Dedifferentiated amniotic fluid mesenchymal stem cell (primary cell): ENCODE measurements around the gene APOL4.
A peak's percentile ranks its signal among the peaks of the same experiment; 100 is the strongest.
"Not testable (repeated sequence)": the region's sequence is repeated elsewhere in the genome, so short reads cannot be mapped to it uniquely, and the experiment has no call there.

ENCODE experiments used
- DNase-seq: peaks from one replicate; pipeline ENCODE4 v3.0.0-alpha.2; 2016; ENCODE audit errors: extremely low spot score

The APOL4 gene

GRCh38 chr22:36208162-36208765 lies 6.7 kb upstream of the APOL4 start:
- DNase-seq: no peak

- DNase-seq: no peak
These were observed 4.6 kb upstream of the APOL4 start for GRCh38 chr22:36206255-36206654.

GRCh38 chr22:36205573-36205972 lies 4.0 kb upstream of the APOL4 start:
- not testable (repeated sequence) for DNase-seq

- no peak for DNase-seq
These were observed 3.0 kb upstream of the APOL4 start for GRCh38 chr22:36204632-36205015.

- no peak for DNase-seq
These were observed 2.5 kb upstream of the APOL4 start for GRCh38 chr22:36204001-36204631.

GRCh38 chr22:36203441-36203840 lies 1.8 kb upstream of the APOL4 start:
- not testable (repeated sequence) for DNase-seq

- not testable (repeated sequence) for DNase-seq
These were observed 1.3 kb upstream of the APOL4 start for GRCh38 chr22:36202906-36203305.

GRCh38 chr22:36201025-36201424 lies 584 bp downstream of the APOL4 start:
- DNase-seq: not testable (repeated sequence)

GRCh38 chr22:36199001-36199551 lies 2.5 kb downstream of the APOL4 start:
- DNase-seq: no peak

DNA sequence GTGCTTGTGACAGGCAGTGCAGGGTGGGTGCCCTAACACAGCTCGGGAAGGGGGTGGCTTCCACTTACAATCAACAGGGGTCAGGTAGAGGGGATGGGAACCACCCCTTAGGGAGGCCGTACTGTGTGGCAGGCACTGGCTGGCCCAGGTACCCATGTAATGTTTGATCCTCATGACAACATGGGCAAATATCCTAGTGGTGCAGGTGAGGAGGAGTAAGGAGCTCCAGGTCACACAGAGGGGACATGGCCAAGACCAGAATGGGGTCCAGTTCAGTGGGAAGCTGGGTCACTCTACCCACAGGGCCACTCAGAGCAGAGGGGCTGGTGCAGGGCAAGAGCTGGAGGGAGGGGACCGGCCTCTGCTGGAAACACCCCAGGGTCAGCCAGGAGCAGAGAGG lies 3.1 kb downstream of the APOL4 start:
- no peak for DNase-seq

DNA sequence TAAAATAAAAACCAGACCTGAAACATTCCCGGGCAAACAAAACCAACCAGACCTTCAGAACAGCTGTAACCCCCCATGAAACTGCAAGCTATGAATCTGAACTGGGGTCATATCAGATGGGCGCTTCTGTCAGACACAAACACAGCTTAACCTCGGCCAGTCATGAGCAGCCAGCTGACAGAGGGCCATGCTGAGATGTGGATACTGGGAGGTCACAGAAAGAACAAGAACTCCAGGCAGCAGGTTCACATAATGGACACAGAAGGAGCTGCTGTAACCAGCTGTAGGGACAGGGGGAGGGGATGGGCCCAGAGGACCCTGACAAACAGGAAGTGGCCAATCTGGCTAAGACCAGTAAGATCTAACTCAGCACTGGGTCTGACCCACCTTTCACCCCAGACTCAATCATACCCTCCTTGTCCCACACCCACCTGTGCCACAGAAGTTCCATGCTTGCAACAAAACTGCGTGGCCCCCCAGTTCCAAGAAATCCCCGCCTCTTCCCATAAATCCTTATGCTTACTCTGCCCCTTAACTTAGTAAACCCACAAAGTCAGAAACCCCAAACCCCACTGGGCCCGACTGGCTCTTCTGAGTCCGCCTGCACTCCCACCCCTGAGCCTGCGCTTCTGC lies 4.0 kb downstream of the APOL4 start:
- no peak for DNase-seq

GRCh38 chr22:36197065-36197440 lies 4.6 kb downstream of the APOL4 start:
- peak; percentile 39 for DNase-seq

DNA sequence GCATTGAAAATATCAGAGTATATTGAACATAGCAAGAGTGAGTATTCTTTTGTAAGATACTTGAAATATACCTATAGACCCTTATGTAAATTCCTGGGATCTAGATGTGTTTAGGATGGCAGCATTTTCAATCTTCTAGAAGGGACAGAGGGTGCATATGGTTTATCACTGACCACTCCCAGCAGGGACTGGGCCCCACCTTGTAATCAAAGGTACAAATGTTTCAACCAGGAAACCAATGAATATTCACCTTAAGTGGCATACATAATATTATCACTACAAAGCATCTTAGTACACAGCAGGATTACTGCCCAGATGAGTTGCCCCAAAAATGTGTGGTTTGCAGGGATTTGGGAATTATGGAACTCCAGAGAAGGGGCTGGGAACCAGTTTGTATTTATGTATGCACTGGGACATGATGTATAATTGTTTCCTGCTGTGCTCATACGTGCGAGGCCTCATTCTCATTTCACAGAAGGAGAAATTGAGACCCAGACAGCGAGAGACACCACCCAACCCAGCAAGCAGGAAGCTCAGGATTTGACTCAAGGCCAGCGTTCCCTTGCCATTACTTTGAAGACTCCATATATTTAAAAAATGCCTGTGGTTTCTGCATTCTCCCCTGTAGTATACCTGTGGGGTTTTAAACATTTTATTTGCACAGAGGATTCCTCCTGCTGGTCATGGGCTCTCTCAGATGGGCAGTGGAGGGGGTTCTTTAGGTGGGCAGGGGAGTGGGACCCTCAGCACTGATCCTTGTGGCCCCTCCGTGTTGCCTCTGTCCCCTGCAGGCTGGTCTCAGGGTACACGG lies 5.2 kb downstream of the APOL4 start:
- DNase-seq: no peak

DNA sequence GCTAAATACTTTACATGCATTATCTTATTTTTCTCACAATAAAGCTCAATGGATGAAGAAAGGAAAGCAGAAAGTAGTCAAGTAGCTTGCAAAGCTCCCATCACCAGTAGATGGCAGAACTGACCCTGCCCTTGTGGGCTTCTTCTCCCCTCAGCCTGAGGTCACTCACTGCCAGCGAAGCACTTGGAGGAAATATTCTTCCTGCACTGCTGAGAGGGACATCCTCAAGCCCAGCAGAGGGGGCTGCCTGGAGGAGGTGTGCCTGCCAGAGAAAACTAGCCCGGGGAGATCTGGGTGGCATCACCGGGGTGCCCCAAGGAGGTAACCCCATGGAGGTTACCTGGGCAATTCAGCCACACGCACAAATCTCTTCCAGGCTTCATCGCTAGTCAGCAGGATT lies 6.6 kb downstream of the APOL4 start:
- DNase-seq: peak; percentile 65

GRCh38 chr22:36194385-36194784 lies 7.2 kb downstream of the APOL4 start:
- no peak for DNase-seq

DNA sequence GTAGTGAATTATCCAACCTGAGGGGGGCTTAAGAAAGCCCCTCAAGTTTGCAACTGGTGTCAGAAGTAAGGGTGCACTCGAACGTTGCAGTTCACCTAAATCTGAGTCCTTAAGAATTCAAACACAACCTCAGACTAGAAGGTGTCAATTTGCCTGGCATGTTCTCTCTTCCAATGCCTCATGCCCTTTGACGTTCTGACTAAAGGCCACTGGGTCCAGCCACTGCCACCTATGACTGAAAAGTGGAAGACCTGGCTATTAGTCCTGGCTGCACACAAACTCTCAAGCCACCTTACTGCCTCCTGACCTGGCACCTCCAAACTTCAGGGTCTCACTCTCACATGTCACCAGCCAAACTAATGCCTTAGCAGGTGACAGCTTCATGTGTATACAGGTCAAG lies 8.0 kb downstream of the APOL4 start:
- DNase-seq: no peak

DNA sequence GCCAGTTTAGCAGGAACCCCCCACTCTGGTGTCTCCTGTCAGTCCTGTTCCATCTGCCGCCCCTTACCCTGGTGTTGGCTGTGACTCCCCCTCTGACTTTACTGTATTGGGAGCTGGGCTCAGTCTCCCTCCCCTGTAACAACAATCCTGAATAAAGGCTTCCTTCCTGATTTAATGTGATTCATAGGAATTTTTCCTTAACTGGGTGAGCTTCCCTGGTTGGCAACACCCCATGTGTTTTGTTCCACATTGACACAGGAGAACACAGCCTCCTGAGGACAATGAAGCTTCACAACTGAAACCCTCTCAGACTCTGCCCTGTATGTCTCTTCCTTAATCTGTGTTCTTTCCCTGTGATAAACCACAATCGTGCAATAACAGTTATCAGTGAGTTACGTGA lies 8.4 kb downstream of the APOL4 start:
- no peak for DNase-seq

DNA sequence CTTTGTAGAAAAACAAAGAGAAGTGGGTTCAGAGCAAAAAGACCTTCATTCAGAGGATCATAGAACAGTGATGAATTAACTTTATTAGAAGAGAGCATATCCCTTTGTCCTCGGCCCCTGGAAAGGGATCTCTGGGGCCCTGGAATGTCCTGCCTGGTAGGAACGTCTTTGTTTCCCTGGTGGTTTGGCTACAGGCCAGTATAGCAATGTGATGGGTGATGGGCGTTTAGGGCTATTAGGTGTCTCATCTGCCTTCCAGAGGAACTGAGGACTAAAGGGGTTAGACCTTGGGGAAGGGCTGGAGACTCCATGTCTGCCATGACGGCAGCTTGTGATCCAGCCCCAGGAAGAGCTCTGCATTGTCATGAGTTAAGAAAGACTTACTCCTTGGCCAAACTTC lies 9.1 kb downstream of the APOL4 start:
- DNase-seq: no peak

DNA sequence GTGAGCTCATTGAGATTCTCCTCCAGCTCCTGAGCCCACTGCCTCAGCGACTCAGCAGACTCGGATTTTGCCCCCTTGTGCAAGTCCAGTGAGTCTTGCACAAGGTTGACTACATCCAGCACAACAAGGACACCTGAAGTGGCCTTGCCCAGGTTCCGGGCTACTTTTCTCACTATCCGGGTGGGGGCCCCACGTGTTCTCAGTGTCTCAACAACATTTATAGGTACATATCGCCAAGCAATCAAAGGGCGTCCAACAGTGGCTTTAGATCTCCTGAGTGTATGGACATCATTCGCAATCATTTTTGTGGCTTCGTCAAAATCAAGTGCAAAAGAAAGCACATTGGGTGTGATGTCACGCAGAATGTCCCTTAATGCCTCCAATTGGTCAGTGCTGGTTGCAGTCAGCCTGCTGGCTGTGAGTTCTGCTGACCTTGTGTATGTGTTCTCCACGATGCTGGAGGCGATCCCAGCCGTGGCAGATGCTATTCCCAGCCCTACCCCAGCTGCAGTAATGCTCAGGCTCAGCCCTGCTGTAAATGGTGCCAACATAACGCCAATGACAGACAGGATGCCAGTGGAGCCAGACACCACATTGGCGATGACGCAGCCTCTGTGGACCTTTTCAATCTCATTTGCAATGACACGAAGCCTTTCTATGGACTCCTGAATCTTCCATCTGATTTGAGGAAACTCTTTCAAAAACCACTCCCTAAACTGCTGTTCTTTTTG lies 10.3 kb downstream of the APOL4 start:
- no peak for DNase-seq

GRCh38 chr22:36187862-36188261 lies 13.7 kb downstream of the APOL4 start:
- not testable (repeated sequence) for DNase-seq

GRCh38 chr22:36185828-36186624 lies 15.6 kb downstream of the APOL4 start:
- DNase-seq: no peak
